Transverse colon (tissue), 4 donors: ENCODE data around the gene FNDC3B. TPM values are rescaled to one million over a fixed set of nuclear protein-coding genes. Genes with fewer than 3 reads are reported as not detected.

ENCODE experiments used
- DNase-seq: peaks from one replicate; pipeline ENCODE4 v3.0.0-alpha.2; 2019
- H3K27ac ChIP-seq, 4 donors: fragments of 200-600 bp; sonication (generic); 2 replicates each; pipeline ENCODE4 v1.5.1; 2016 to 2018; ENCODE audit warnings: inconsistent platforms in 4 of 4
- H3K27me3 ChIP-seq: fragments of 200-600 bp; sonication (generic); 2 replicates; pipeline ENCODE4 v1.5.1; 2017; ENCODE audit warnings: inconsistent platforms
- H3K36me3 ChIP-seq, 4 donors: fragments of 200-600 bp; sonication (generic); 2 replicates each; pipeline ENCODE4 v1.5.1; 2017 to 2019; ENCODE audit warnings: inconsistent platforms in 4 of 4
- H3K4me1 ChIP-seq, 4 donors: fragments of 200-600 bp; sonication (generic); 2 replicates each; pipeline ENCODE4 v1.5.1; 2017 to 2020; ENCODE audit warnings: inconsistent platforms in 4 of 4
- H3K4me3 ChIP-seq, 4 donors: fragments of 200-600 bp; sonication (generic); 1 replicate in 1 of 4; 2 replicates in 3 of 4; pipeline versions ENCODE4 v1.5.1 to v1.6.1; 2017 to 2019; ENCODE audit warnings: inconsistent platforms in 4 of 4
- H3K9me3 ChIP-seq, 2 donors: fragments of 200-600 bp; sonication (generic); 2 replicates each; pipeline ENCODE4 v1.5.1; 2017 to 2019; ENCODE audit warnings: inconsistent platforms in 2 of 2
- EP300 ChIP-seq: sonication (generic); formaldehyde crosslinking; IDR thresholded peaks from one replicate; pipeline ENCODE4 v1.6.1; 2017; ENCODE audit warnings: antibody characterized with exemption, low read depth
- POLR2A ChIP-seq: fragments of 450-650 bp; IDR thresholded peaks from one replicate; pipeline ENCODE4 v1.6.1; 2016; ENCODE audit warnings: antibody characterized with exemption, mild to moderate bottlenecking, moderate library complexity
- POLR2AphosphoS5 ChIP-seq, 3 donors: sonication (generic); formaldehyde crosslinking; IDR thresholded peaks; one replicate each; pipeline ENCODE4 v1.6.1; 2016; ENCODE audit warnings: antibody characterized with exemption in 3 of 3
- WGBS, 2 donors: methylation state at CpG; one replicate each; pipeline ENCODE4 v1.1.5; 2018; ENCODE audit warnings: low coverage in 1 of 2; 5-methylcytosine and 5-hydroxymethylcytosine counted together
- in situ Hi-C, 4 donors: fragments of 200-750 bp; cut with MboI; loops; one replicate each; pipeline versions ENCODE4 v1.15.0 to v1.15.1; 2017; ENCODE audit warnings: low sequenced_read_pairs in 3 of 4, low pct_ligation_motif_present in 1 of 4, low pct_unique_long_range_greater_than_20kb in 1 of 4
- intact Hi-C: fragments of 100-400 bp; cut with DNase I; formaldehyde crosslinking; loops from one replicate; pipeline ENCODE4 v1.15.1; 2023; ENCODE audit warnings: low total_unique reads
- total RNA-seq, 4 donors: library from RNA; depleted of rRNA; stranded (reverse); fragments of >200 nt; gene quantifications; one replicate each; pipeline ENCODE4 v1.1.0, GENCODE V29; 2016
- TF ChIP-seq, protein P1 (sequence below), 5 experiments: fragments of 200-600 bp in 3 of 5; fragments of 450-650 bp in 2 of 5; sonication (generic) in 3 of 5; IDR thresholded peaks; 1 replicate in 2 of 5; 2 replicates in 3 of 5; pipeline ENCODE4 v1.5.1; 2016 to 2017; ENCODE audit warnings: antibody characterized with exemption in 5 of 5, inconsistent platforms in 3 of 5, mild to moderate bottlenecking in 2 of 5, moderate library complexity in 1 of 5

Gene FNDC3B
- total RNA-seq, 4 donors from 2014 or later, result 28.5 to 85.7 (median 44.5) TPM

DNA sequence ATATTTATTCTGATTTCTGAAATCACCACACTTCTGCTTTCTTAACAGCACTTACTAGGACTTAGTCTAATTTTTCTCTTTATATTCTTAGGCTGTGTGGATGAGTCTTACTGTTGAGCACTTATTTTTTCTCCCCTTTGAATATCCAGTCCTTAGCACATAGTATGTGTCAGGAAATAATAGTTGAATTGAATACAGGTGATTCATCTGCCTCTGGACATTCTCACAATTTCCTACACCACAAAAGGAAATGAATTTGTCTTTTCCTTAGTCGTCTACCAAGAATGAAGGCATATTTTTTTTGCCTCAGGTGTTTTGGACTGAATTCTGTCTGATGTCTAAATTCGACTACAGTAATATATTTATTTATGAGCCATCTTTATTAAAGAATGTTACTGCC, 204.6 kb downstream of the FNDC3B start:
- H3K36me3 ChIP-seq, result no peaks in the 10 kb centered on the region
- peaks cover 0 to 2% (median 0%) of the 10 kb centered on the region in 4 donors for H3K4me1 ChIP-seq
- H3K27me3 ChIP-seq, result no peaks in the 10 kb centered on the region
- WGBS, 2 donors, result 61 to 79% methylated on average over 2 of the region's 2 CpGs
- TF ChIP-seq POLR2A (no peak), EP300 (no peak), POLR2AphosphoS5 (IDR thresholded peaks at IDR 0.05) (no peak)
- TF ChIP-seq, protein P1, sequence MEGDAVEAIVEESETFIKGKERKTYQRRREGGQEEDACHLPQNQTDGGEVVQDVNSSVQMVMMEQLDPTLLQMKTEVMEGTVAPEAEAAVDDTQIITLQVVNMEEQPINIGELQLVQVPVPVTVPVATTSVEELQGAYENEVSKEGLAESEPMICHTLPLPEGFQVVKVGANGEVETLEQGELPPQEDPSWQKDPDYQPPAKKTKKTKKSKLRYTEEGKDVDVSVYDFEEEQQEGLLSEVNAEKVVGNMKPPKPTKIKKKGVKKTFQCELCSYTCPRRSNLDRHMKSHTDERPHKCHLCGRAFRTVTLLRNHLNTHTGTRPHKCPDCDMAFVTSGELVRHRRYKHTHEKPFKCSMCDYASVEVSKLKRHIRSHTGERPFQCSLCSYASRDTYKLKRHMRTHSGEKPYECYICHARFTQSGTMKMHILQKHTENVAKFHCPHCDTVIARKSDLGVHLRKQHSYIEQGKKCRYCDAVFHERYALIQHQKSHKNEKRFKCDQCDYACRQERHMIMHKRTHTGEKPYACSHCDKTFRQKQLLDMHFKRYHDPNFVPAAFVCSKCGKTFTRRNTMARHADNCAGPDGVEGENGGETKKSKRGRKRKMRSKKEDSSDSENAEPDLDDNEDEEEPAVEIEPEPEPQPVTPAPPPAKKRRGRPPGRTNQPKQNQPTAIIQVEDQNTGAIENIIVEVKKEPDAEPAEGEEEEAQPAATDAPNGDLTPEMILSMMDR (IDR thresholded peaks at IDR 0.05), result no peak
- no peak overlapping the region for H3K27ac ChIP-seq
- in situ Hi-C loops (no loop called here), intact Hi-C loops (no loop called here)
- no peaks in the 10 kb centered on the region for H3K9me3 ChIP-seq
- no peak overlapping the region for H3K4me3 ChIP-seq
- DNase-seq, result no peak

DNA sequence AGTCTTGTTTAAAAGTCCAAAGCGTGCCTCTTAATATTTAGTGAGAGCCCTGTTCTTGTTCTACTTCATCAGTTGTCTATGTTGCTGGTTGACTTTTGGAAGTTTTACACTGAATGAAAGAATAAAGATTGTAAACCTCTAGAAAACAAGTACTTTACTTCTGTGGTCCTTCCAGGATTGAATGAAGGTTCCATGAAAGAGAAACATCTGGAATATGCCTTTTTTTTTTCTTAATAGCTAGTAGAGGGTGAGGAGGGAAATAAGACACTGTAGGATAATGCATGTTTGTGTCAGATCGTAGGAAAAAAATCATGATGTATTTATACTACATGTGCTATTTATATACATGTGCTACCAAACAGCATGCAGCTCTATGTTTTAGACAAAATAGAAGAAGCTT, 205.9 kb downstream of the FNDC3B start:
- in situ Hi-C loops (no loop called here), intact Hi-C loops (no loop called here)
- no peaks in the 10 kb centered on the region for H3K27me3 ChIP-seq
- H3K27ac ChIP-seq, result no peak overlapping the region
- DNase-seq, result no peak
- no peaks in the 10 kb centered on the region for H3K36me3 ChIP-seq
- H3K9me3 ChIP-seq, result no peaks in the 10 kb centered on the region
- peaks cover 0 to 5% (median 0%) of the 10 kb centered on the region in 4 donors for H3K4me1 ChIP-seq
- TF ChIP-seq POLR2A, result no peak
- TF ChIP-seq POLR2AphosphoS5 (IDR thresholded peaks at IDR 0.05), result no peak
- TF ChIP-seq, protein P1 (IDR thresholded peaks at IDR 0.05), result no peak
- TF ChIP-seq EP300, result no peak
- H3K4me3 ChIP-seq, result no peak overlapping the region
- 79 to 81% methylated on average over 2 of the region's 2 CpGs for WGBS, 2 donors

DNA sequence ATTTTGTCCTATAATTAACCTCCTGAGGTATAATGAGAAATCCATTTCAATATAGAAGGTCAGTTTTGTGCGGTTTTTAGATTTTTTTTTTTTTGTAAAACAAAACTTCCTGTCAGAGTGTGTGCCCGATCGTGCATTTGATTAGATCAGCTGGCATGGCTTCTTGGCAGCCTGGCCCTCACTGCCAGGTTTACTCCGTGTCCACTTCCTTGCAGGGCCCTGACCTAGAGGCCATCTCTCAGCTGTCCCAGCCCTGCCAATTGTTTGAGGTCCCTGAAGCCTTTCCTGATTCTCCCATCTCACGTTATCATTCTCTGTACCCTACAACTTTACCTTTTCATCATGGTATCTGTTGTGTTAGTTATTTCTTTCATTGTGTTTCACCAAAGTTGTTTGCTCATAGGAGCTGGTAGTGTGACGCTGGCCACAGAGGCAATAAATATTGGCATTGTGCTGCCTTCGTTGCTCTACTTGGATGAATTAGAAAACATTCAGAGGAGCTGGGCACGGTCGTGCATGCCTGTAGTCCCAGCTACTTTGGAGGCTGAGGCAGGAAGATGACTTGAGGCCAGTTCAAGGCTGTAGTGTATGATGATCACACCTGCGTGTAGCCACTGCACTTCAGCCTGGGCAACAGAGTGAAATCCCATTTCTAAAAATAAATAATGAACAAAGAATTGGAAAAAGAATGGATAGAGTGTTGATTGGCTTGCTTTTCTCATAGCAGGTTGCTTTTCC, 206.9 kb downstream of the FNDC3B start:
- Histone ChIP-seq H3K4me1 (peaks cover 0 to 7% (median 0%) of the 10 kb centered on the region in 4 donors), H3K27ac (no peak overlapping the region)
- 81 to 97% methylated on average over 10 of the region's 10 CpGs for WGBS, 2 donors

DNA sequence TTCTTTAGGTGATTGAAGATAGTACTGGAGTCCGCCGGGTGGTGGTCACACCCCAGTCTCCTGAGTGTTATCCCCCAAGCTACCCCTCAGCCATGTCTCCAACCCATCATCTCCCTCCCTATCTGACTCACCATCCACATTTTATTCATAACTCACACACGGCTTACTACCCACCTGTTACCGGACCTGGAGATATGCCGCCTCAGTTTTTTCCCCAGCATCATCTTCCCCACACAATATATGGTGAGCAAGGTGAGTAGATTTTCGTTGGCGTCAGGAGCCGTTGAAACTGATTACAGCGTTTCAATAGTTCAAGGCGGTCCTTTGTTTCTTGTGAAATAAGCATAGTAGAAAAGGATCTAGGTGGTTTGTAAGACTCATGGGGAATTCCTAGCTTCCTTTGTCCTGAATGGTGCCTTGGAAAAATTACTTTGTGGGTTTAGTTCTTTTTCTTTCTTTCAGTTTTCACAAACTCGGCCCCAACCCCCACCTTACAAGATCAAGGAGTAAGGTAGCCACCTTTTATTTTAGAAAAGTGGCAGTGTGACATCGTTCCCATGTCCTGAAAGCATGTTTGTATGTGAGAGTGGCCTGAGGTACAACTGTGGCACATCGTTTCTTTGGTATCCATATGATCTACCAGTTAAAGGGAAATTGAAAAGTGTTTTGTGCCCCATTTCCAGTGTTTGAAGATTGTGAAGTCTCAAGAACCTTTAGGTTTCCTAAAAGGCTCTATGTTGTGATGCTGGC, 208.3 kb downstream of the FNDC3B start:
- Histone ChIP-seq H3K4me1 (peaks cover 0 to 7% (median 0%) of the 10 kb centered on the region in 4 donors), H3K4me3 (no peak overlapping the region), H3K27me3 (no peaks in the 10 kb centered on the region), H3K27ac (no peak overlapping the region), H3K9me3 (no peaks in the 10 kb centered on the region), H3K36me3 (no peaks in the 10 kb centered on the region)
- intact Hi-C loops (no loop called here), in situ Hi-C loops (no loop called here)
- TF ChIP-seq, protein P1 (IDR thresholded peaks at IDR 0.05), result no peak
- no peak for TF ChIP-seq POLR2AphosphoS5 (IDR thresholded peaks at IDR 0.05)
- no peak for TF ChIP-seq POLR2A
- TF ChIP-seq EP300, result no peak
- 92 to 95% methylated on average over 13 of the region's 13 CpGs for WGBS, 2 donors
- no peak for DNase-seq

More for the DNA sequence above, 206.9 kb downstream of the FNDC3B start:
- Histone ChIP-seq H3K9me3 (no peaks in the 10 kb centered on the region), H3K4me3 (no peak overlapping the region), H3K36me3 (no peaks in the 10 kb centered on the region), H3K27me3 (no peaks in the 10 kb centered on the region)
- intact Hi-C loops, result no loop called here
- in situ Hi-C loops, result no loop called here
- no peak for DNase-seq
- no peak for TF ChIP-seq POLR2A
